K562 (cell line): ENCODE data around the gene RNU6-9. TPM values are rescaled to one million over a fixed set of nuclear protein-coding genes. Genes with fewer than 3 reads are reported as not detected.

Experiments
- ARID4B ChIP-seq: sonication (generic); formaldehyde crosslinking; IDR thresholded peaks from 2 replicates; pipeline ENCODE4 v1.8.0; 2022; ENCODE audit warnings: mild to moderate bottlenecking, missing genetic modification reagents
- BRD4 ChIP-seq: fragments of 200-600 bp; sonication (generic); IDR thresholded peaks from 2 replicates; pipeline ENCODE4 v1.6.1; 2017; ENCODE audit warnings: inconsistent platforms
- CXXC5 ChIP-seq: fragments of 250-450 bp; sonication (Bioruptor Pico); IDR thresholded peaks from 2 replicates; pipeline ENCODE4 v1.8.0; 2022; ENCODE audit warnings: inconsistent platforms, mild to moderate bottlenecking, moderate library complexity
- EZH2 ChIP-seq: IDR thresholded peaks from 2 replicates; pipeline ENCODE4 v1.6.1; 2012; ENCODE audit warnings: low read depth, mild to moderate bottlenecking, inconsistent platforms, low read length, borderline replicate concordance
- FOXP1 ChIP-seq: sonication (generic); formaldehyde crosslinking; IDR thresholded peaks from 2 replicates; pipeline ENCODE4 v1.8.0; 2022; ENCODE audit warnings: mild to moderate bottlenecking, missing genetic modification reagents
- GTF2E2 ChIP-seq: fragments of 200-800 bp; sonication (Bioruptor generic); IDR thresholded peaks from 2 replicates; pipeline ENCODE4 v1.6.1; 2016; ENCODE audit warnings: missing genetic modification characterization, missing compliant biosample characterization
- MAZ ChIP-seq, 2 experiments: fragments of 450-650 bp in 1 of 2; sonication (generic) in 1 of 2; formaldehyde crosslinking; IDR thresholded peaks in 1 of 2; conservative IDR thresholded peaks in 1 of 2; 2 replicates each; pipeline versions ENCODE4 v1.4.0 to v1.5.0; 2020; ENCODE audit warnings: mild to moderate bottlenecking in 1 of 2, missing genetic modification reagents in 1 of 2
- PHF8 ChIP-seq: fragments of 200-600 bp; sonication (generic); IDR thresholded peaks from 2 replicates; pipeline ENCODE4 v1.6.1; 2012; ENCODE audit warnings: mixed run types, mild to moderate bottlenecking, inconsistent platforms, low read length, moderate library complexity, borderline replicate concordance
- RBBP5 ChIP-seq: fragments of 200-600 bp; sonication (generic); IDR thresholded peaks from 2 replicates; pipeline ENCODE4 v1.6.1; 2012; ENCODE audit warnings: borderline replicate concordance, mild to moderate bottlenecking, low read length, control low read depth, inconsistent platforms; ENCODE audit not compliant: insufficient read depth, poor library complexity, severe bottlenecking
- RBM17 ChIP-seq: fragments of 200-400 bp; formaldehyde crosslinking; IDR thresholded peaks from 2 replicates; pipeline ENCODE4 v1.6.1; 2017; ENCODE audit warnings: low read depth, mild to moderate bottlenecking, low read length, borderline replicate concordance
- RFX5 ChIP-seq: IDR thresholded peaks from 2 replicates; pipeline ENCODE4 v1.6.1; 2011; ENCODE audit warnings: low read depth, mild to moderate bottlenecking, improper control_type of control experiment, low read length
- SIN3A ChIP-seq, 2 experiments: fragments of 150-350 bp in 1 of 2; IDR thresholded peaks; 2 replicates each; pipeline ENCODE4 v1.6.1; 2011 to 2016; ENCODE audit warnings: borderline replicate concordance in 2 of 2, low read depth in 2 of 2, low read length in 2 of 2, mild to moderate bottlenecking in 2 of 2, moderate library complexity in 2 of 2; ENCODE audit not compliant: control insufficient read depth in 1 of 2
- STAG1 ChIP-seq: sonication (generic); formaldehyde crosslinking; IDR thresholded peaks from 2 replicates; pipeline ENCODE4 v1.5.0; 2020; ENCODE audit warnings: missing genetic modification reagents, borderline replicate concordance
- TAL1 ChIP-seq: fragments of 450-650 bp; IDR thresholded peaks from 2 replicates; pipeline ENCODE4 v1.6.1; 2016; ENCODE audit warnings: mild to moderate bottlenecking
- ZNF79 ChIP-seq: fragments of 250-450 bp; sonication (Bioruptor Pico); IDR thresholded peaks from 2 replicates; pipeline ENCODE4 v1.4.0; 2020; ENCODE audit warnings: low read depth, mild to moderate bottlenecking, moderate library complexity
- polyA plus RNA-seq, 8 experiments: library from polyadenylated mRNA; depleted of rRNA in 4 of 8; stranded (reverse) in 5 of 8; unstranded in 3 of 8; fragments of >200 nt; fragmentation: Nextera tagmentation in 2 of 8; fragmentation: Illumina TruSeq in 1 of 8; extraction: Ambion mirVana in 2 of 8; extraction: Trizol in 1 of 8; gene quantifications; 2 replicates each; pipeline versions ENCODE4 v1.2.1 to v1.2.3, GENCODE V29; 2011 to 2014; ENCODE audit warnings: inconsistent platforms in 1 of 8, missing spikeins in 1 of 8
- total RNA-seq, 7 experiments: library from RNA; depleted of rRNA in 6 of 7; stranded (reverse); fragments of >200 nt in 6 of 7; fragmentation: Illumina TruSeq in 2 of 7; extraction: Trizol in 2 of 7; gene quantifications; 2 replicates each; pipeline versions ENCODE4 v1.2.1 to v1.2.3, GENCODE V29; 2011 to 2021; ENCODE audit warnings: low replicate concordance in 1 of 7
- TF ChIP-seq, protein P1 (sequence below): sonication (generic); formaldehyde crosslinking; IDR thresholded peaks from 2 replicates; pipeline ENCODE4 v1.5.0; 2020; ENCODE audit warnings: missing genetic modification reagents
- TF ChIP-seq, protein P2 (sequence below): sonication (generic); formaldehyde crosslinking; IDR thresholded peaks from 2 replicates; pipeline ENCODE4 v1.8.1; 2023; ENCODE audit warnings: mild to moderate bottlenecking, missing genetic modification reagents

The RNU6-9 gene
- total and polyA plus RNA-seq, 9 of the 15 experiments (the other 6 are each of a cell fraction or from before 2014, with no cell fraction given): not detected

- peak; percentile 48; the same call in 1 of the 2 replicates for TF ChIP-seq ARID4B
- peak; percentile 56 to 70; a peak in 2 of 4 replicates for TF ChIP-seq SIN3A (IDR thresholded peaks at IDR 0.05; ENCODE audit: borderline replicate concordance in 2 of 2, control insufficient read depth in 1 of 2, low read depth in 2 of 2, low read length in 2 of 2)
- TF ChIP-seq STAG1: 0 out of 2 replicates have a peak, but pooled peaks have one; percentile 17
- no peak for TF ChIP-seq RBM17
- peak; percentile 40; the same call in 1 of the 2 replicates for TF ChIP-seq BRD4
- TF ChIP-seq MAZ (CRISPR knock-in tag; conservative IDR thresholded peaks at IDR 0.05 in 1 of 2, IDR thresholded peaks at IDR 0.05 in 1 of 2): peak; percentile 18 to 60; a peak in 3 of 4 replicates
- no peak for TF ChIP-seq ZNF79 (CRISPR knock-in tag)
- TF ChIP-seq RBBP5: peak; percentile 43
- TF ChIP-seq, protein P1, sequence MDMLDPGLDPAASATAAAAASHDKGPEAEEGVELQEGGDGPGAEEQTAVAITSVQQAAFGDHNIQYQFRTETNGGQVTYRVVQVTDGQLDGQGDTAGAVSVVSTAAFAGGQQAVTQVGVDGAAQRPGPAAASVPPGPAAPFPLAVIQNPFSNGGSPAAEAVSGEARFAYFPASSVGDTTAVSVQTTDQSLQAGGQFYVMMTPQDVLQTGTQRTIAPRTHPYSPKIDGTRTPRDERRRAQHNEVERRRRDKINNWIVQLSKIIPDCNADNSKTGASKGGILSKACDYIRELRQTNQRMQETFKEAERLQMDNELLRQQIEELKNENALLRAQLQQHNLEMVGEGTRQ: peak; percentile 53; the same call in 1 of the 2 replicates
- 0 out of 2 replicates have a peak, but pooled peaks have one; percentile 29 for TF ChIP-seq FOXP1 (CRISPR knock-in tag)
- TF ChIP-seq RFX5: no peak
- TF ChIP-seq EZH2: no peak
- TF ChIP-seq CXXC5 (CRISPR knock-in tag): 0 out of 2 replicates have a peak, but pooled peaks have one; percentile 30
- TF ChIP-seq GTF2E2: no peak
- TF ChIP-seq, protein P2, sequence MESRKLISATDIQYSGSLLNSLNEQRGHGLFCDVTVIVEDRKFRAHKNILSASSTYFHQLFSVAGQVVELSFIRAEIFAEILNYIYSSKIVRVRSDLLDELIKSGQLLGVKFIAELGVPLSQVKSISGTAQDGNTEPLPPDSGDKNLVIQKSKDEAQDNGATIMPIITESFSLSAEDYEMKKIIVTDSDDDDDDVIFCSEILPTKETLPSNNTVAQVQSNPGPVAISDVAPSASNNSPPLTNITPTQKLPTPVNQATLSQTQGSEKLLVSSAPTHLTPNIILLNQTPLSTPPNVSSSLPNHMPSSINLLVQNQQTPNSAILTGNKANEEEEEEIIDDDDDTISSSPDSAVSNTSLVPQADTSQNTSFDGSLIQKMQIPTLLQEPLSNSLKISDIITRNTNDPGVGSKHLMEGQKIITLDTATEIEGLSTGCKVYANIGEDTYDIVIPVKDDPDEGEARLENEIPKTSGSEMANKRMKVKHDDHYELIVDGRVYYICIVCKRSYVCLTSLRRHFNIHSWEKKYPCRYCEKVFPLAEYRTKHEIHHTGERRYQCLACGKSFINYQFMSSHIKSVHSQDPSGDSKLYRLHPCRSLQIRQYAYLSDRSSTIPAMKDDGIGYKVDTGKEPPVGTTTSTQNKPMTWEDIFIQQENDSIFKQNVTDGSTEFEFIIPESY (CRISPR knock-in tag): peak; percentile 16; the same call in 1 of the 2 replicates
- TF ChIP-seq PHF8: no peak; the same call in 1 of the 2 replicates
- TF ChIP-seq TAL1: no peak
These were observed 18.1 kb downstream of the RNU6-9 start (continued) for GRCh38 chr19:911197-912033.
